T-helper 1 cell treated with Interleukin-12 subunit alpha and Interleukin-12 subunit beta and Interleukin-4 antibody, amounts not matched to agents 30 ng/mL and 1 ng/mL, for 36 hours (primary cell): ENCODE data around the gene ACVR2A. TPM values are rescaled to one million over a fixed set of nuclear protein-coding genes. Genes with fewer than 3 reads are reported as not detected.

Experiments
- intact Hi-C: fragments of 100-400 bp; cut with micrococcal nuclease; formaldehyde crosslinking; loops from one replicate; pipeline ENCODE4 v1.15.1; 2024
- total RNA-seq: library from RNA; stranded (reverse); gene quantifications from 2 replicates; pipeline ENCODE4 v1.2.3, GENCODE V29; 2022

The ACVR2A gene
- total RNA-seq, 1 donor from 2014 or later, result 5.7 TPM

- intact Hi-C loops, result loop anchor here (10.0 kb wide), 1 partner anchor 502 kb away; no protein-coding TSS in a partner anchor
These were observed 71.9 kb downstream of the ACVR2A start for GRCh38 chr2:147916723-147917122.

GRCh38 chr2:147917161-147917560 lies 72.3 kb downstream of the ACVR2A start:
- intact Hi-C loops, result loop anchor here (10.0 kb wide), 1 partner anchor 502 kb away; no protein-coding TSS in a partner anchor

GRCh38 chr2:147923846-147924245 lies 79.0 kb downstream of the ACVR2A start:
- intact Hi-C loops, result no loop called here

- intact Hi-C loops, result no loop called here
These were observed 79.8 kb downstream of the ACVR2A start for GRCh38 chr2:147924647-147925046.

GRCh38 chr2:147925886-147926285 lies 81.1 kb downstream of the ACVR2A start:
- intact Hi-C loops, result no loop called here

- intact Hi-C loops, result no loop called here
These were observed 82.3 kb downstream of the ACVR2A start for GRCh38 chr2:147927053-147927588.

GRCh38 chr2:147933931-147934330 lies 89.1 kb downstream of the ACVR2A start:
- intact Hi-C loops, result no loop called here

GRCh38 chr2:147934881-147935620 lies 90.2 kb downstream of the ACVR2A start:
- intact Hi-C loops, result loop anchor here (5.0 kb wide), 1 partner anchor 992 kb away; no protein-coding TSS in a partner anchor

- intact Hi-C loops, result loop anchor here (1.0 to 5.0 kb wide), 7 partner anchors 263 to 1623 kb away; no protein-coding TSS in a partner anchor
These were observed 93.0 kb downstream of the ACVR2A start for GRCh38 chr2:147937744-147938349.

- intact Hi-C loops, result loop anchor here (2.0 to 5.0 kb wide), 2 partner anchors 735 to 988 kb away; no protein-coding TSS in a partner anchor
These were observed 94.5 kb downstream of the ACVR2A start for GRCh38 chr2:147939313-147939712.

- intact Hi-C loops, result no loop called here
These were observed 100.8 kb downstream of the ACVR2A start for GRCh38 chr2:147945660-147946059.

- intact Hi-C loops, result no loop called here
These were observed 107.3 kb downstream of the ACVR2A start for GRCh38 chr2:147952118-147952517.

GRCh38 chr2:147968571-147968970 lies 123.7 kb downstream of the ACVR2A start:
- intact Hi-C loops, result no loop called here

- intact Hi-C loops, result no loop called here
These were observed 131.3 kb downstream of the ACVR2A start for GRCh38 chr2:147976102-147976501.

GRCh38 chr2:147977679-147978078 lies 132.8 kb downstream of the ACVR2A start:
- intact Hi-C loops, result no loop called here

Other genes with a start within 250 kb of the ACVR2A start
- 29.1 and 31.2 TPM in 2 replicates for gene ORC4, start 175.7 kb downstream of the ACVR2A start, total RNA-seq
- gene MBD5, start 176.1 kb downstream of the ACVR2A start, total RNA-seq, result 45.8 and 53.2 TPM in 2 replicates